Loucy (cell line): ENCODE measurements around the gene DNAAF8.

Experiments
- CTCF ChIP-seq: fragments of 200-600 bp; sonication (generic); conservative IDR thresholded peaks from 2 replicates; pipeline ENCODE4 v1.5.1; 2014; ENCODE audit warnings: mild to moderate bottlenecking, antibody characterized with exemption, low read length
- EZH2phosphoT487 ChIP-seq: fragments of 200-600 bp; IDR thresholded peaks from 2 replicates; pipeline ENCODE4 v1.6.1; 2018; ENCODE audit warnings: antibody characterized with exemption, mild to moderate bottlenecking, moderate library complexity, borderline replicate concordance

- TF ChIP-seq CTCF (no peak), EZH2phosphoT487 (no peak)
These were observed 20.5 kb downstream of the DNAAF8 start for GRCh38 chr16:4754865-4755264.
